ENCODE data around the gene ZSCAN4.

ZSCAN4 gene

GRCh38 chr19:57668635-57669034 lies at the start of gene ZSCAN4:
ZSCAN4 (plus strand) TSS chr19:57668935; CDS start chr19:57676146, 7,211 bp downstream.
- DNase-seq (ENCODE audit: low spot score) = no peak

- no peak for DNase-seq (ENCODE audit: low spot score)
These were observed 47.9 kb upstream of the ZSCAN4 start for GRCh38 chr19:57620673-57621348.

- no peak for DNase-seq (ENCODE audit: low spot score)
These were observed 45.6 kb upstream of the ZSCAN4 start for GRCh38 chr19:57623091-57623490.

- peak; percentile 98 for DNase-seq (ENCODE audit: low spot score)
These were observed 35.5 kb upstream of the ZSCAN4 start, which contains the start of gene ZNF211 for GRCh38 chr19:57632987-57633831. ZNF211 (plus strand) TSS chr19:57633168; CDS start chr19:57633347, 179 bp downstream.

GRCh38 chr19:57633832-57634131 lies 35.0 kb upstream of the ZSCAN4 start:
- no peak for DNase-seq (ENCODE audit: low spot score)

GRCh38 chr19:57637379-57637778 lies 31.4 kb upstream of the ZSCAN4 start:
- DNase-seq (ENCODE audit: low spot score) = no peak

- DNase-seq (ENCODE audit: low spot score) = no peak
These were observed 27.0 kb upstream of the ZSCAN4 start for GRCh38 chr19:57641715-57642234.

GRCh38 chr19:57642396-57643046 lies 26.2 kb upstream of the ZSCAN4 start:
- no peak for DNase-seq (ENCODE audit: low spot score)

- no peak for DNase-seq (ENCODE audit: low spot score)
These were observed 25.0 kb upstream of the ZSCAN4 start for GRCh38 chr19:57643734-57644133.

- DNase-seq (ENCODE audit: low spot score) = no peak
These were observed 20.3 kb upstream of the ZSCAN4 start for GRCh38 chr19:57648331-57649003.

GRCh38 chr19:57651654-57651996 lies 17.1 kb upstream of the ZSCAN4 start:
- DNase-seq (ENCODE audit: low spot score) = no peak

- no peak for DNase-seq (ENCODE audit: low spot score)
These were observed 15.0 kb upstream of the ZSCAN4 start for GRCh38 chr19:57653689-57654088.

GRCh38 chr19:57655443-57655842 lies 13.3 kb upstream of the ZSCAN4 start:
- DNase-seq (ENCODE audit: low spot score) = no peak

- DNase-seq (ENCODE audit: low spot score) = no peak
These were observed 12.4 kb upstream of the ZSCAN4 start for GRCh38 chr19:57656346-57656745.

- peak; percentile 52 for DNase-seq (ENCODE audit: low spot score)
These were observed 4.2 kb upstream of the ZSCAN4 start for GRCh38 chr19:57664269-57665127.

- DNase-seq (ENCODE audit: low spot score) = no peak
These were observed 3.4 kb upstream of the ZSCAN4 start for GRCh38 chr19:57665261-57665806.

- no peak for DNase-seq (ENCODE audit: low spot score)
These were observed 1.5 kb upstream of the ZSCAN4 start for GRCh38 chr19:57667228-57667627.

GRCh38 chr19:57671124-57671895 lies 2.6 kb downstream of the ZSCAN4 start:
- no peak for DNase-seq (ENCODE audit: low spot score)

- DNase-seq (ENCODE audit: low spot score) = no peak
These were observed 3.7 kb downstream of the ZSCAN4 start for GRCh38 chr19:57672466-57672865.

- peak; percentile 65 for DNase-seq (ENCODE audit: low spot score)
These were observed 7.1 kb downstream of the ZSCAN4 start for GRCh38 chr19:57675881-57676280.
